Adrenal gland (tissue), 5 donors: Measurements from ENCODE around the gene LRRC1.

Source experiments
- POLR2A ChIP-seq, 2 donors: fragments of 450-650 bp; IDR thresholded peaks; one replicate each; pipeline ENCODE4 v1.6.1; 2017; ENCODE audit warnings: antibody characterized with exemption in 2 of 2, mild to moderate bottlenecking in 2 of 2, moderate library complexity in 1 of 2
- TF ChIP-seq, protein P1 (sequence below), 6 experiments: fragments of 450-650 bp in 4 of 6; fragments of 200-600 bp in 2 of 6; sonication (generic) in 1 of 6; IDR thresholded peaks; 1 replicate in 5 of 6; 2 replicates in 1 of 6; pipeline versions ENCODE4 v1.5.1 to v1.8.0; 2016 to 2021; ENCODE audit warnings: antibody characterized with exemption in 6 of 6, mild to moderate bottlenecking in 2 of 6, moderate library complexity in 1 of 6
- donor health status: DM: no; HTN: no; CAD: no.

- no peak for TF ChIP-seq POLR2A (IDR thresholded peaks at IDR 0.05)
- TF ChIP-seq, protein P1, sequence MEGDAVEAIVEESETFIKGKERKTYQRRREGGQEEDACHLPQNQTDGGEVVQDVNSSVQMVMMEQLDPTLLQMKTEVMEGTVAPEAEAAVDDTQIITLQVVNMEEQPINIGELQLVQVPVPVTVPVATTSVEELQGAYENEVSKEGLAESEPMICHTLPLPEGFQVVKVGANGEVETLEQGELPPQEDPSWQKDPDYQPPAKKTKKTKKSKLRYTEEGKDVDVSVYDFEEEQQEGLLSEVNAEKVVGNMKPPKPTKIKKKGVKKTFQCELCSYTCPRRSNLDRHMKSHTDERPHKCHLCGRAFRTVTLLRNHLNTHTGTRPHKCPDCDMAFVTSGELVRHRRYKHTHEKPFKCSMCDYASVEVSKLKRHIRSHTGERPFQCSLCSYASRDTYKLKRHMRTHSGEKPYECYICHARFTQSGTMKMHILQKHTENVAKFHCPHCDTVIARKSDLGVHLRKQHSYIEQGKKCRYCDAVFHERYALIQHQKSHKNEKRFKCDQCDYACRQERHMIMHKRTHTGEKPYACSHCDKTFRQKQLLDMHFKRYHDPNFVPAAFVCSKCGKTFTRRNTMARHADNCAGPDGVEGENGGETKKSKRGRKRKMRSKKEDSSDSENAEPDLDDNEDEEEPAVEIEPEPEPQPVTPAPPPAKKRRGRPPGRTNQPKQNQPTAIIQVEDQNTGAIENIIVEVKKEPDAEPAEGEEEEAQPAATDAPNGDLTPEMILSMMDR (IDR thresholded peaks at IDR 0.05): no peak
These were observed 149.7 kb downstream of the LRRC1 start for GRCh38 chr6:53944543-53944942.
